Stimulated activated CD4-positive, alpha-beta T cell treated with anti-CD3 and anti-CD28 coated beads, Interleukin-1b, Interleukin-23, amount 100 ng/mL, for 1 hour (primary cell): Measurements from ENCODE around the gene SYNE3.
A peak's percentile ranks its signal among the peaks of the same experiment; 100 is the strongest.

Experiments used
- DNase-seq, 2 donors: peaks; one replicate each; pipeline ENCODE4 v3.0.0-alpha.2; 2020; ENCODE audit warnings: low read depth in 2 of 2

SYNE3 gene, protein sequence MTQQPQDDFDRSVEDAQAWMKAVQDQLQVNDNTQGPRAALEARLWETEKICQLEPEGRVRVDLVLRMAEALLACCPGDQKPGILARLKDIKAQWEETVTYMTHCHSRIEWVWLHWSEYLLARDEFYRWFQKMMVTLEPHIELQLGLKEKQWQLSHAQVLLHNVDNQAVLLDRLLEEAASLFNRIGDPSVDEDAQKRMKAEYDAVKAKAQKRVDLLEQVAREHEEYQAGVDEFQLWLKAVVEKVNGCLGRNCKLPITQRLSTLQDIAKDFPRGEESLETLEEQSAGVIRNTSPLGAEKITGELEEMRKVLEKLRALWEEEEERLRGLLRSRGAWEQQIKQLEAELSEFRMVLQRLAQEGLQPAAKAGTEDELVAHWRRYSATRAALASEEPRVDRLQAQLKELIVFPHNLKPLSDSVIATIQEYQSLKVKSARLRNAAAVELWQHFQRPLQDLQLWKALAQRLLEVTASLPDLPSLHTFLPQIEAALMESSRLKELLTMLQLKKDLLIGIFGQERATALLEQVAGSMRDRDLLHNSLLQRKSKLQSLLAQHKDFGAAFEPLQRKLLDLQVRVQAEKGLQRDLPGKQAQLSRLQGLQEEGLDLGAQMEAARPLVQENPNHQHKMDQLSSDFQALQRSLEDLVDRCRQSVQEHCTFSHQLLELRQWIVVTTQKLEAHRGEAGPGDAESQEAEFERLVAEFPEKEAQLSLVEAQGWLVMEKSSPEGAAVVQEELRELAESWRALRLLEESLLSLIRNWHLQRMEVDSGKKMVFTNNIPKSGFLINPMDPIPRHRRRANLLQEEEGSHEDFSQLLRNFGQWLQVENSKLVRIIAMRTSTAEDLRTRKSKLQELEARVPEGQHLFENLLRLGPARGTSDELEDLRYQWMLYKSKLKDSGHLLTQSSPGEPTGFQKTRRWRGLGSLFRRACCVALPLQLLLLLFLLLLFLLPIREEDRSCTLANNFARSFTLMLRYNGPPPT

DNA sequence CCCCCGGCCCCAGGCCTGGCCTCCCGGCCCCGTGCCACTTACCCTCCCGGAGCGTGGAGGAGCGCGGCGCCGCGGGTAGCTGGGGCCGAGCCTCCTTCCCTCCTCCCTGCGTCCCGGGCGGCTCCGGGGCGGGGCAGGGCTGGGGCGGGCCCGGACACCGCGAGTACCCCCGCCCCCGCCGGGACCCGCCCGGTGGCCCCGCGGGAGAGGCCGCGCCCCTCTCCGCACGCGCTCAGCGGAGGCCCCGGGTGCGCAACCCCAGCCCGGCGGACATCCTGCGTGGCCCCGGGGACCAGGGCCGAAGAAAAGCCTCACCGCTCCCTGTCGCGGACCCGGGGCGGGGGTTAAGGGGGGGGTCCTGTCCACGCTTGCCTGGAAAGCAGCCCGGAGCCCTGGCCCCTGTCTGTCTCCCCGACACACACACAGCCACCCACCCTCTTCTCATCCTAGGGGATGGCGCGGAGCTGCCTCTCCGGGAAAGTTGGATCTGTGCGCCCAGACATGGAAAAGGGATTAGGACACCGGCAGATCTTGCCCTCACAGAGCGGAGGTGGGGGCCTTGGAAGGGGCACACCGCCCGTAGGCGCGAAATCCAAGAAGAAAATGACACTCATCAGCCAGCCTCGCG is at the start of gene SYNE3:
Gene SYNE3, minus strand, starts transcription at position 97 of the 628 bp plus-strand sequence. CDS start 40,829 bp downstream, outside the sequence.
- DNase-seq = no peak

DNA sequence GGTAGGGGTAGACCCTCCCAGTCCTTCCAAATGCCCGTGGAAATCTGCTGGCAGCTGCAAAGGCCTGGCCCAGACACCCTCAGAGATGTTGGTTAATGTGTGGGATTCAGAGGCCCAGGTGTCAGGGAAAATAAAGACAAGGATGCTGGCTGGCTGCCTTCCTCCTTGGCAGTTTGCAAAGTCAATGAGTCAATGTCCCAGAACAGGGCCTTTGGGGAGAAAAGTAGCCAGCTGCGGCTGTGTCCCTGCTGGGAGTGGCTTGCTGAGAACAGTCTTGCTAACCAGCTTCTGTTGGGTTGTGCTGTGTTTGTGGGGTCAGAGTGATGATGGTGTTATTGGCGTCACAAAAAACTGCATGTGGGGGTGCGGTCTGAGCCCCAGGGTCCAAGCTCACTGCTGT is 47.6 kb upstream of the SYNE3 start:
- no peak for DNase-seq

DNA sequence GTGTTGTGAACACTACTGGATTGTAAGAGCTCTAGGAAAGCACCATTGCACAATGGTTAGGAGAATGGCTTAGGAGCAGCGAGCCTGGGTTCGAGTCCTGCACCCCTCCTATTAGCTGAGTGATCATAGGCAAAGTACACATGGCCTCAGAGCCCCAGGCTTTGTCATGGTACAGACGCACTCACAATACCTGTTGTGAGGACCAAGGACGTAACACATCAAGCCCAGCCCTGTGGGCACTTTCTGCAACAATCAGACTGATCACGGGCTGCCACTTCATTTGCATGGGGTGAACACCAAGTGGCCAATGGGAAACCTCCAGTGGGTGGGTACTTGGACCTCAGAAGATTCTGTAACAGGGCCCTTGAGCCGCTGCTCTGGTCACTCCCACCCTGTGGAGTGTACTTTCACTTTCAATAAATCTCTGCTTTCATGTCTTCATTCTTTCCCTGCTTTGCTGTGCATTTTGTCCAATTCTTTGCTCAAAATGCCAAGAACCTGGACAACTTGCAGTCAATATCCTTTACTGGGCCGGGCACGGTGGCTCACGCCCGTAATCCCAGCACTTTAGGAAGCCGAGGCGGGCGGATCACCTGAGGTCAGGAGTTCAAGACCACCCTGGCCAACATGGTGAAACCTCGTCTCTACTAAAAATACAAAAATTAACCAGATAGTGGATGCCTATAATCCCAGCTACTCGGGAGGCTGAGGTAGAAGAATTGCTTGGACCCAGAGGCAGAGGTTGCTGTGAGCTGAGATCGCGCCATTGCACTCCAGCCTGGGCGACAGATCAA is 46.6 kb upstream of the SYNE3 start:
- DNase-seq = no peak

DNA sequence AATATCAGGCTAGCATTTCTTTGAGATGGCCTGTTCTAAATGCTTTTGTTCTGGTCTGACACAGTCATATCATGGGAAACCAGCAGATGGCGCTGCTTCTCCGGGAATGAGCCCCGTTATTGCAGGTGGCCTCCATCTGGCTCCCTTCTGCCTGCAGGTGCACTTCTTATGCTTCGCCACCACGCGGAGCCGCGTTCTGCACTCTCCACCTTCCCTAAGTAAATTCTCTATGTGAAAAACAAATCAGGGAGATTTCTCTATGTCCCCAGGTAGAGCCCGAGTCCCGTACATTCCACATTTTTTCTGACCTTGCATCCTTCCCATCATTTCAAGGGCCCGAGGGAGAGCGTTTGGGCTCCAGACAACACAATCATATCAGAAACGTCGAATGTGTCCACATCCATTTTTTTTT is 44.6 kb upstream of the SYNE3 start:
- DNase-seq = peak; percentile 43 to 78

DNA sequence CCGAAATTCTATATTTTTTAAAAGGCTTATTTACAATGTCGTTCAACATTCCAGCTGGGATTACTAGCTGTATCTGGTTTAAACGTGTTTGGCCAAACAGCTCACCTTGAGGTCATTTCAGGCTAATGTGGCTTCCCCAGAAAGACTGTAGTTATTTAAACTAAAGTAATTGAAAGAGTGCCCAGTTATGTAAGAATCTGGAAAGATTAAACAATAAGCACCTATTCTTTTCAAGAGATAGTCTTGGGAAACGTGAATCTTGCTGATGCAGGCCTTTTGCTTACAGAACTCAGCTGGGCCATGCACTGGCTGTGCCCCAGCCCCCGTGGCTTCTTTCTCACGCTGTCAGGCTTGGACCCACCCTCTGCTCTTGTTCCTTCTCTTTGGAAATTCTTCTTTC is 42.8 kb upstream of the SYNE3 start:
- DNase-seq = no peak

DNA sequence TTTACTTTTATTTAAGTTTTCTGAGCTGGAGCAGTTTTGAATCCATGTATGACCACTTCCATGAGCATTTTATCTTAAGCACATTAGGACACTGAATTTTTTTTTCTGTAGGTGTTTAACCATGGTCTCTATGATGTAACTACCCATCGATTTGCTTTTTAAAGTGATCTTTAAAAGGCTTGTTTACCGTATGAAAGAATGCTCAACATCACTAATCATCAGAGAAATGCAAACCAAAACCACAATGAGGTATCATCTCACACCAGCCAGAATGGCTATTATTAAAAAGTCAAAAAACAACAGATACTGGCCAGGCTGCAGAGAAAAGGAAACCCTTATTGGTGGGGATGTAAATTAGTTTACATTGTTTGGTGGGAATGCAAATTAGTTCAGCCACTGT is 41.4 kb upstream of the SYNE3 start:
- DNase-seq = no peak

DNA sequence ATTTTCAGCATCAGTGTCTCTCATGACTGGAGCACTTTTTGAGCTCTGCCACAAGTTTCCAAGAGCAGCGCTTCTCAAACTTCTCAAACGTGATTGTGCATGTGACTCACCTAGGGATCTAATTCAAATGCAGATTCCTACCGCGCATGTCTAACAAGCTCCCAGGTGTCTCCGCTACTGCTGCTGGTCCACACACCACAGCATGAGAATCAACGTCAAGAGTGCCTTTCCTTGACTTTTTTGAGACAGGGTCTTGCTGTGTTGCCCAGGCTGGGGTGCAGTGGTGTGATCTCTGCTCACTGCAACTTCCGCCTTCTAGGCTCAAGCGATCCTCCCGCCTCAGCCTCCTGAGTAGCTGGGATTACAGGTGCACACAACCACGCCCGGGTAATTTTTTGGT is 40.8 kb upstream of the SYNE3 start:
- no peak for DNase-seq

DNA sequence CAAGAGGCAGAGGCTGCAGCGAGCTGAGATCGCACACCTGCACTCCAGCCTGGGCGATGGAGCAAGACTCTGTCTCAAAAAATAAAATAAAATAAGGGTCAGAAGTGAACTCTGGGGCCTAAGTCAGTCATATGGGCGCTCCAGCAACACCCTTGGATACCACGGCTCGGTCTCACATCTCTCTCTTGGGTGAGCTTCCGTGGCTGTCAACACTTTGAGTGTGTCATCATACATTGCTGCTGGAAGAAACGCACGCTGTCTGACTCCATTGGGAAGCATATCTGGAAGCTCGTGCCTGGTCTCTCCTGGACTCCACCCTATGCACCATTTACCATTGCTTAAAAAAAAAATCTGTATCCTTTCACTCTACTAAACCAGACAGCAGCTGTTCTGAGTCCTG is 38.6 kb upstream of the SYNE3 start:
- DNase-seq = no peak

DNA sequence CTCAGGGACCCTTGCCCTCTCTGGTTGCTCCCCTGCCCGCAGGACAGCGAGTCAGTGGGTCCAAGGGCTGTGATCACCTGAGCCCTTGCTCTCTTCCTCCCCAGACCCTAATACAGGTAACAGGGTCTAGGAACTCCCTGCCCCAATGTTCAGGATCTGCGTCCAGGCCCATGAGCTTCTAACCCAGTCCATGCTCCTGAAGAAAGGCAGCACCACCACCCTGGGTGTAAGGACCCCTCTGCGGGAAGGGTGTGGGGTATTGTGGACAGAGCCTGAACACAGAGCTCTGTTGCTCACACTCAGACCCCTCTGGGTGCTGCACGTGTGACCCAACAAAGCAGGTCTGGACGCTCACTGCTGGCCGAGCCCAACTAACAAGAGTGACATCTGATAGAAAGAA is 36.7 kb upstream of the SYNE3 start:
- DNase-seq = no peak

DNA sequence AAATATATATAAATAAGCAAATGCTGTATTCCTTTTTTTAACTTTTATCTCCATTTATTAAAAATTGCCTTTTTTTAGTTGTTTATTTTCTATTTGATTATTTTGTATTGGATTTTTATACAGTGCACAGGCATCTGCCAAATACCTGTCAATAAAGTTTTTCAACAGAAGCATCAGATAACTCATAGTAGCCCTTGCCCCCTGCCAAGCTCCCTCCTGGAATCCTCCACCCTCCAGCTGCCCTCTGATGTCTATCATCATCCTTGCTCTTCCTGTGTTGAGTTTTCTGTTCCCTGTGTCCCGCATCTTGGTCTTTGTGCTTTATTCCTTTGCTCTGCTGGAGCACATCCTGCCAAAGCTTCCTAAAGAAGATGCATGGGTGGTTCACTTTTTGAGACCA is 35.0 kb upstream of the SYNE3 start:
- DNase-seq = no peak

DNA sequence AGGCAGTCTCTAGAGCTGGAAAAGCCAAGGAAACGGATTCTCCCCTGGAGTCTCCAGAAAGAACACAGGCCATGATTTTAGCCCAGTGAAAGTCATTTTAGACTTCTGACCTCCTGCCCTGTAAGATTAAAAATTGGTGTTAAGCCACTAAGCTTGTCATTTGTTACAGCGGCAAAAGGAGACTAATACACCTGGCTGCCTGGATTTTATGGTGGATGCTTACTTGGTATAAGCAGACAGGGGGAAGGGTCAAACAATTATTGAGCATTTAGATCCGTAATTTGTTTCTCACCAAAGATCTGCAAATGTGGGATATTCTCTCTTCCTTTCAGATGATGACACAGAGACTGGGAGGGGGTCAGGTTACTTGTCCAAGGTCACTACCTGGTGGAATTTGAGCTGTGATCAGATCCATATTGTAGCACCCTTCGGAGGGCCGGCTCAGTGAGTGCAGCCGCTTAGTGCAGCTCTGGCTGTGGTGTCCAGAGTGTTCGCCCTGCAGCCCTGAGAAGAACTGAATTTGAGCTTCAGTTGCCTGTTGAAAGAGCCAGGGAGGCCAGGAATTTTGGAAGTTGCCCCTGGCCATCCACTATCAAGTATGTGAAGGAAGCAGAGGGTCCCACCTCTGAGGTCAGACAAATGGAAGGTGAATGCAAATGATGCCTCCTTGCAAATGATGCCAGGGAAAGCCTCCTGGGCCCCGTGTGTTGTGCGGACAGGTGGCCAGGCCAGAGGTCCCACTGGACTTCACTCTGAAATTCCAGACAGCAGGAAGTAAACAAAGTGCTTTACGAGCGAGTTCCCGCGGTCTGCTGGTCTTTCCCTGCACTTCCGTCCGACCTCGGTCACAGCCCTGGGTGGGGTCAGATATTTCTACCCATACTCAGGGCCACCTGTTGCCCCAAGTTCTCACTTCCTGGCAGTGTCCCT is 33.5 kb upstream of the SYNE3 start:
- no peak for DNase-seq

DNA sequence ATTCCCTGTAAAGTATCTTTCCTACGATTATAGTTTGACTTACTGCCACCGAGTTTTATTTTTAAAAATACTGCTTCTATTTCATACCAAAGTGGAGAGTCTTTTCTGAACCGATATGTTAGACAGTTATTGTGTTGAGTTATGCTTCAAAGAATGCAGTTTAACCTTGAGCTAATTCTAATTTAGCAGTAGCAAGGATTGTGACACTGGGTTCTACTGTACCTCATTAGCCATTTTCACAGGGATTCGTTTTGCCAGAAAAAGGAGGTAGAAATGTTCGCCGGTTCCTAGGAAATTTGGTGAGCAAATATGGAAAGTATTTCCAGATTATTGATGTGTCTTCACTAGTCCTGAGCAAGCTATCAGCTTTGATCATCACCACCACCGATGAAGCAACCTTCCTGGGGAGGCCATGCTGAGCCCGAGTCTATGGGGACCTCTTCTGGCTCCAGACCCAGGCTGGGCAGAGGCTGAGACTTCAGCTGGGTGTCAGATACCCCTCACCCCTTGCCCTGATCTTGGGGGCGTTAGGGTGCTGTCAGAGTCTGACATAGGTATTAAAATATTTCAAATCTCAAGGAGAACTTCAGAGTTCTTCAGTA is 32.0 kb upstream of the SYNE3 start:
- DNase-seq = no peak

DNA sequence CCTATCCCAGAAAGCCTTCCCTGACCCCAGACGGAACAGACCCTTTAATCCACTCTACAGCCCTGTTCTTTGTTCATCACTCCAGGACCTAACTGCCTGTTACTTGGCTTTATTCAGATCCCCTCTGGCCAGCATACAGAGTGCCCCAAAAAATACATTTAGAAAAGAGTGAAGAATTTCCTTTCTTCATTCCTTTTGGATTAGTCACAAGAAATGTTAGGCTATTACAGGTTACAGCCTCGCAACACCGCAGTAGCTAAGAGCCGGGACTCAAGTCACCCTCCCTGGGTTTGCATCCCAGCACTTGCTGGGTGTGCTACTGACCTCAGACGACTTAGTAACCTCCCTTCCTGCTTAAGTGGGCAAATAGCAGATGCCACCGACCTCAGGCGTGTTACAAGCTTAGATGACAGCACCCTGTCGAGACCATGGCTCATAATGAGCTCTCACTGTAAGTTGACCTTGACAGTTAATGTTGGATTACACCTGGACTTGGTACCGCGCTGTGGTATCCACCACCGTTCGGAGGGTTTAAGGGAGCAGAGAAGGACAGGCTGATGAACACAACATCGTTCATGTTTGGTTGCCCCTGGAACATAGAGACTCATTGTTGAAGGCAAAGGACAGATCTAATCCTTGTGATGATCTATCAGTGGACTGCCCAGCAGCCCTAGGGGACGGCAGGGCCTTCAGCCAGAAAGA is 31.3 kb upstream of the SYNE3 start:
- DNase-seq = no peak

DNA sequence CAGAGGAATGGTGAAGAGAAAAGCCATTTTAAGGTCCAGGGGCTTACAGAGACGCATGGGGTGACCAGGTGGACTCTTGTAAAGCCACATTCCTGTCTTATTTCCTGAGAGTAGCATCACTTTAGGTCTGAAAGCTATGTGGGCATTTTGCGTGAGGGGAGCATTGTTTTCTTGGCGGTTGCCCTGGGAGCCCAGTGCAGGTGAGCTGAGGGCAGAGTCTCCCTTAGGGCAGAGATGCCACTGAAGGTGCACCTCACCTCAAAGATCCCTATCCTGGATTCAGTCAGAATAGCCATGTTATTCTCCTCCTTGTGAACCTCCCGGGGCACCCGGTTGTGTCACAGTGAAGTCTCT is 30.8 kb upstream of the SYNE3 start:
- DNase-seq = no peak

DNA sequence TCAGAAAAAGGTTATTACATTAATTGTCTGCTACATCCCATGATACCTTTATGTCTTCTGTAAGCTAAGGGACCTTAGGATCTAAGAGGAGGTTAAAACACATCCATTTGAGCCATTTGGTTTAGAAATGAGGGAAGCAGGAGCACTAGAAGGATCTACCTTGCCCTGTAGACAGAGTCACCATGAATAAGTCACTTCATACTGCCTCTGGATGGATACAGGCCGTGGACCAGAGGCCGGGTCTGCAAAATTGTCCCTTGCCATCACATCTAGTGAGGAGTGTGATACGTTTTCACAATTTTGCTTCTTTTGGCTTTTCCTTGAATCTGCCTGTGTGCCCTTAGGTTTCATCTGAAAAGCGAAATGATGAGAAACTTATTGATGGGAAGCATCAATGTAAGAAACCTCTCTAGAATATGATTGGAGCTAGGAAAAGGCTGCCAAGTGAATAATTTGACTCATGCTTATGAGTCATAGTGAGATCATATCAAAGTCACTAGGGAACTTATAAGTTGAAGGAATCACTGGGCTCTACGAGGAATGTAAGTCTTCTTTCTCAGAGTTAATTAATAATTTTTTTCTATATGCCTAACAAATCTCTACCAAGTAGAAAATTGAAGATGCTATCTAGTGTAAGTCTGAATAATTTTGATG is 29.2 kb upstream of the SYNE3 start:
- no peak for DNase-seq

DNA sequence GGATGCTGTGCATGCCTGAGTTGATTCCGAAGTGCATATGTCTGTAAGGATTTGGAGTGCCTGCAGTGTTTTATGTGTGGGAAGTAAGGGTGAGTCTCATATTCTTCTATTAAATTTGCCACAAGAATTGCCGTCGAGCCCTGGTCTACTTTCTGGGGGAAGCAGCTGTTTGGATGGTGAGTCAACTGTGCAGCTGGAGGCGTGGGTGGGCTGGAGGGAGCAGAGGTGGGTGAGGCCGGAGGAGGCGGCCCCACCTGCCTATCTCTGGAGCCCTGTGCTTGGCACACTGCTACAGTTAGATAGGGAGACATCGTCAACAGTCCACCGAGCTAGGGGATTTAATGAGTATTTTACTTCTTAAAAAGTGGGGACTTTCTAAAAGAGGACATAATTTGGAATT is 28.1 kb upstream of the SYNE3 start:
- no peak for DNase-seq

DNA sequence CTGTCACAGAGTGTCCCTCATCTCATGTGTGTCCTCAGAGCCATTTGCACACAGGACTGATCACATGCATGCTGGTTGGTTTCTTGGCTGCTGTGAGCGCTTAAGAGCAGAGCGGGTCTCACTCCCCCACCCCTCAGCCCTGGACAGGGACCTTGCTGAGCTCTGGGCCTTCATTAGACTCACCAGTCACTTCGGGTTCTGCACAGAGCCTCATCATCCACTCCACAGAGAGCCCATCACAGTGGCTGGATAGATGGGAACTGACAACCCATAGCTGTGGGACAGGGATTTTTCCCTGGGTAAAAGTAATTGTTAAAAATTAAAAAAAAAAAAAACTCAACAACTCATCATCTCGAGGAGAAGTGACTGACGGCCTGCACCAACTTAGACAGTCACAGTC is 26.6 kb upstream of the SYNE3 start:
- DNase-seq = no peak

DNA sequence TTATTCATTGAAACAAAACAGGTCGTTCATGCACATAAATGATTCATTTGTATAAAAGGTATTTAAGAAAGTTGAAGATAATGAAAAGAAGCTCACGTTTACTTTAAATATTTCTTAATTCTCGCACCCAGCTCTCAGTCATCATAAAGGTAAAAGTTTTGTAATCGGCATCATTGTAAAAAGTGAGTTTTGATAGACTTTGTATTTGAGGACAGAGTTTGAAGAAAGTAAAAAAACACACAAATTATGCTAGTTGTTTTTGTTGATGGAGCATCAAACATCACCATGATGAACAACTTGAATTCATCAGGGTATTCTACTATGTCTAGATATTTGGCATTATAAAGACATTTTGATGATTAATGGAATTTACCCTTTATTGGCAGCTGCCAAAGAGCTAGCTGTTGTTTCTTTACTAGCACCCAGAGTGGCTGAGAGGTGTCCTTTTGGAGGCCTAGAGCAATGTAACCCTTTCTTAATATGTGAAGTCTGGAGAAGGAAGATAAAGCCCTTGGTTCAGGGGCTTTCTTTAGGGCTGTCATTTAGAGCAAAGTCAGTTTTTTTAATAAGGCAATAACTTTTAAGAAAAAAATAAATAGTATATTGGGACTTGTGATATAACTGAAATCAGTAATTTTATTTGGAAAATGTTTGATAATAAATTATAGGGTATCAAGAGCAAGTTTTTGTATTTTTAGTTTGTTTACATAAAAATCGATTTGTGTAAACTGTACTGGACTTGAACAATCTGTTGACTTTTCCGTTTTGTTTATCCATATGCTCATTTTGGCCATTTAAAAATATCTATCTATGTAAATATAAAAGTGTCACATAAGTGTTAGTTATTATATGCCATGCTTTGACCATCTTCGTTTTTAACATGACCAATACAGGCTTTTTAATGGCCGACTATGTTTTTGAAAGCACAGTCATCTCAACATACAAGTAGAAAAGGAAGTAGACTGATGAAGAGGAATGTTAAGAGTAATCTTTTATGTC is 25.8 kb upstream of the SYNE3 start:
- DNase-seq = no peak
